Measurements from ENCODE around the gene MON1A. TPM values are rescaled to one million over a fixed set of nuclear protein-coding genes. Genes with fewer than 3 reads are reported as not detected.
"Not testable (repeated sequence)": the region's sequence is repeated elsewhere in the genome, so short reads cannot be mapped to it uniquely, and the experiment has no call there.

The MON1A gene
- total and polyA plus RNA-seq, 3 donors from 2014 or later = 16.4 to 23.9 (median 17.3) TPM

DNA sequence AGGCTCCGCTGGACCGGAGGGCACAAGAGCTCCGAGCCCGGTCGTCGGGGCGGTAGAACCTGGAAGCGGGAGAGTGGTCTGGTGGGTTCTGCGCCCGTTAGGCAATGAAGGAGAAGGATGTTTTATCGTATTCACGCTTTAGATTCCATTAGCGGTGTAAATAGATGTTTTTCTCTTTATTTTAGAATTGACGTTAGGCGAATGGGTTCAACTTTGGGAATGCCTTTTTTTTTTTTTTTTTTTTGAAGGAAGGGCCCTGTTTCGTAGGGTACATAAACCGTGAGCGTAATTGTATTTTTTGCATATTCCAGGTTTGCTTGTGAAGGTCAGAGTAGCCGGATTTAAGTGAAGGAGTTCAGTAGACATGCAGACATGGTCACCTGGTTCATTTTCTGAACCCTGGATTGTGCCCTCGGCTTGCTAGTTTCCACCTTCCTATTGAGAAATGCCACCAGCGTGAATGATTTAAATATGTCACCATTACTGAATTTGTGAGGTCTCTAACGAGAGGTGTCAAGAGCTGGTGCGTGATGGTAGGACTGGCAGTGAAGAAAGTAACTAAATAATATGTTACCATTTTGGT is 11.1 kb upstream of the MON1A start:
- 4 to 6% methylated on average over 23 of the region's 23 CpGs for WGBS, 2 donors
- no peaks in the 10 kb centered on the region for H3K9me3 ChIP-seq
- H3K36me3 ChIP-seq (ENCODE audit: low read depth, missing control alignments) = no peaks in the 10 kb centered on the region
- H3K27ac ChIP-seq = peak overlapping the region; percentile 72 to 91
- H3K4me1 ChIP-seq = peaks cover 3% of the 10 kb centered on the region
- intact Hi-C loops (cut with DNase I; ENCODE audit: low total_unique reads) = no loop called here
- TF ChIP-seq, protein P1, sequence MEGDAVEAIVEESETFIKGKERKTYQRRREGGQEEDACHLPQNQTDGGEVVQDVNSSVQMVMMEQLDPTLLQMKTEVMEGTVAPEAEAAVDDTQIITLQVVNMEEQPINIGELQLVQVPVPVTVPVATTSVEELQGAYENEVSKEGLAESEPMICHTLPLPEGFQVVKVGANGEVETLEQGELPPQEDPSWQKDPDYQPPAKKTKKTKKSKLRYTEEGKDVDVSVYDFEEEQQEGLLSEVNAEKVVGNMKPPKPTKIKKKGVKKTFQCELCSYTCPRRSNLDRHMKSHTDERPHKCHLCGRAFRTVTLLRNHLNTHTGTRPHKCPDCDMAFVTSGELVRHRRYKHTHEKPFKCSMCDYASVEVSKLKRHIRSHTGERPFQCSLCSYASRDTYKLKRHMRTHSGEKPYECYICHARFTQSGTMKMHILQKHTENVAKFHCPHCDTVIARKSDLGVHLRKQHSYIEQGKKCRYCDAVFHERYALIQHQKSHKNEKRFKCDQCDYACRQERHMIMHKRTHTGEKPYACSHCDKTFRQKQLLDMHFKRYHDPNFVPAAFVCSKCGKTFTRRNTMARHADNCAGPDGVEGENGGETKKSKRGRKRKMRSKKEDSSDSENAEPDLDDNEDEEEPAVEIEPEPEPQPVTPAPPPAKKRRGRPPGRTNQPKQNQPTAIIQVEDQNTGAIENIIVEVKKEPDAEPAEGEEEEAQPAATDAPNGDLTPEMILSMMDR (IDR thresholded peaks at IDR 0.05) = no peak
- no peak for TF ChIP-seq POLR2A (IDR thresholded peaks at IDR 0.05)
- H3K4me3 ChIP-seq = peak overlapping the region; percentile 72 to 79
- no peaks in the 10 kb centered on the region for H3K27me3 ChIP-seq
- no peak for DNase-seq

DNA sequence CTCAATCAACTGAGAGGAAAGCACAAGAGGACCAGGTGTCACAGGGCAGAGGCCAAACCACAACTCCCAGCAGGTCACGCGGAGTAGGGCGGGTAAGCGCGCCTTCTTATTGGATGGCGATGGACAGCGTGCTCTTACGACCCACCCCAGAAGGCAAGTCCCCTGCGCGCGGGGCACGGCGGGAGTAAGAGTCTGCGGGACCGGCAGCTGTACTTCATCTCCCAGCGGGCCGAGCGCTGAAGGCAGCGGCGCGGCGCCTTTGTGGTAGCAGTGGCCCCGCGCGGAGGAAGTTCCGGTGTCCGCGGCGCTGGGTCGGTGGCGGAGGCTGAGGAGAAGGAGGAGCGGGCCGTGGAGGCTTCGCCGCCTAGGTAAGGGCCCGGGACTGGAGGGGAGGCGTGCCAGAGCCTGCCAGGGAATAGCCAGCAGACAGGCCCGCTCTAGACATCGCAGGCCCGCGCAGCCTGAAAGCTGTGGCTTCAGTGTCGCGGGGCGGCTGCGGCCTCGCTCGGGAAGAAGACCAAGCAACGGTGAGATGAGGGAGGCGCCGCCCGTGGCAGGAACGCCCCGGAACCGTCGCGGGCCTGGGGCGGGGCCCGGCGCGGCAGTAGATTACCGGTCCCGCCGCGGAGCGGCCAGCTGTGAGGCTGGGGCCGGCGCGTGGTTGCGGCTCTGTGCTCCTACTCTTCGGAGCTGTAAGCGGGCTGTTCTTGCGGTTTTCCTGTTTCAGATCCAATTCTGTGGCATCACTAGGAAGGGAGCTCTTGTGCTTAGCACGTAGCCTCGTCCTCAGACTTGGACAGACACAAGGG is 10.5 kb upstream of the MON1A start, which contains the start of gene RBM6:
RBM6 (plus strand) TSS at position 293 of the 809 bp plus-strand sequence. CDS start 22,492 bp downstream, outside the sequence.
- Histone ChIP-seq H3K27ac (peak within 1 kb of the TSS; percentile 72 to 91), H3K9me3 (no peaks in the 10 kb centered on the region), H3K36me3 (ENCODE audit: low read depth, missing control alignments) (no peaks in the 10 kb centered on the region), H3K4me1 (peaks cover 3% of the 10 kb centered on the region), H3K4me3 (peak within 1 kb of the TSS; percentile 72 to 79), H3K27me3 (no peaks in the 10 kb centered on the region)
- DNase-seq = peak; percentile 99
- TF ChIP-seq POLR2A (IDR thresholded peaks at IDR 0.05) = peak; percentile 48
- TF ChIP-seq, protein P1 (IDR thresholded peaks at IDR 0.05) = no peak
- intact Hi-C loops (cut with DNase I; ENCODE audit: low total_unique reads) = no loop called here
- 0% methylated on average over 1 to 70 of the region's 74 CpGs for WGBS, 2 donors

DNA sequence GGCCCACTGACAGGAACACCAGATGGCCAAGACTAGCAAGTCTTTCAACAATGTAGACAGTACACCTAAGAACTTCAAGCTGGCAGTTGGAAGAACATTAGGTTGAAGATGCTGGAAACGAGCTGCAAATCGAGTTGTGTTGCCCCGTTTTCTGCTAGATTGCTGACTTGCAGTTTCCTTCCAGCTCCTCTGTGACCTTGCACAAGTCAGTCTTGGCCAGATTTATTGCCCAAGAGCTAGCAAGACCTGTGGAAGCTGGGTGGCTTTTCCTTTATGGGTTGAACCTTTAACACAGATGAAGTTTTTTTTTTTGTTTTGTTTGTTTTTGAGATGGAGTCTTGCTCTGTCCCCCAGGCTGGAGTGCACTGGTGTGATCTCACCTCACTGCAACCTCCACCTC is 7.5 kb upstream of the MON1A start:
- DNase-seq = no peak
- Histone ChIP-seq H3K4me3 (no peak overlapping the region), H3K9me3 (no peaks in the 10 kb centered on the region), H3K4me1 (peaks cover 3% of the 10 kb centered on the region), H3K27me3 (no peaks in the 10 kb centered on the region), H3K36me3 (ENCODE audit: low read depth, missing control alignments) (no peaks in the 10 kb centered on the region), H3K27ac (no peak overlapping the region)
- no peak for TF ChIP-seq POLR2A (IDR thresholded peaks at IDR 0.05)
- TF ChIP-seq, protein P1 (IDR thresholded peaks at IDR 0.05) = no peak
- 39 to 40% methylated on average over 3 of the region's 3 CpGs for WGBS, 2 donors
- intact Hi-C loops (cut with DNase I; ENCODE audit: low total_unique reads) = no loop called here

DNA sequence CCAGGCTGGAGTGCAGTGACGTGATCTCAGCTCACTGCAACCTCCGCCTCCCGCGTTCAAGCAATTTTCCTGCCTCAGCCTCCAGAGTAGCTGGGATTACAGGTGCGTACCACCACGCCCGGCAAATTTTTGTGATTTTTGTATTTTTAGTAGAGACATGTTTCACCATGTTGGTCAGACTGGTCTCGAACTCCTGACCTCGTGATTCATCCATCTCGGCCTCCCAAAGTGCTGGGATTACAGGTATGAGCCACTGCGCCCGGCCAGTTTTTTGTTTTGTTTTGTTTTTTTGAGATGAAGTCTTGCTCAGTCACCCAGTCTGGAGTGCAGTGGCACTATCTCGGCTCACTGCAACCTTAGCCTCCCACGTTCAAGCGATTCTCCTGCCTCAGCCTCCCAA is 2.7 kb upstream of the MON1A start:
- H3K4me3 ChIP-seq; H3K27me3 ChIP-seq; H3K36me3 ChIP-seq (ENCODE audit: low read depth, missing control alignments); H3K27ac ChIP-seq; DNase-seq; intact Hi-C loops (cut with DNase I; ENCODE audit: low total_unique reads); H3K9me3 ChIP-seq: not testable (repeated sequence)
- H3K4me1 ChIP-seq = peaks cover 16% of the 10 kb centered on the region
- 92 to 94% methylated on average over 15 of the region's 15 CpGs for WGBS, 2 donors

DNA sequence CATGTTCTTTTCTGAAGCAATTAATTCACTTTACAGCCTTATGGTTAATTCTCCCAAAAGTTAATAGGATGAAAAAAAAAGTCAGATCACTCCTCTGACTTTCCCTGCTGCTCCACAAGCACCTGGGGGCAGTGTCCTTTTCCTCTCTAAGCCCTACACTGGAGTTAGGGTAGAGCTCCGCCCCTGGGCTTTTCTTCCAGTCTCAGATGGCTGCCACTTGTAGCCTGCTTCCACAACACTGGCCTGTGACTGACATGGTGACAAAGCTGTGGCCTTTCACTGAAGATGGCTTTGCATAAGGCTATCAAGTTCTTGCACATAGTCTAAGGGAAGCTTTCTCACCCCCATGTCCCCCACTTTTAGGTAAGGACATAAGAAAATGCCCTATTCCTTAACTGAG is 1.3 kb upstream of the MON1A start:
- H3K36me3 ChIP-seq (ENCODE audit: low read depth, missing control alignments) = no peaks in the 10 kb centered on the region
- peak; percentile 74 for DNase-seq
- intact Hi-C loops (cut with DNase I; ENCODE audit: low total_unique reads) = no loop called here
- no peaks in the 10 kb centered on the region for H3K9me3 ChIP-seq
- no peak overlapping the region for H3K4me3 ChIP-seq
- no peak overlapping the region for H3K27ac ChIP-seq
- H3K4me1 ChIP-seq = peaks cover 16% of the 10 kb centered on the region
- 67 to 87% methylated on average over 1 of the region's 1 CpG for WGBS, 2 donors
- no peak for TF ChIP-seq POLR2A (IDR thresholded peaks at IDR 0.05)
- TF ChIP-seq, protein P1 (IDR thresholded peaks at IDR 0.05) = no peak
- H3K27me3 ChIP-seq = no peaks in the 10 kb centered on the region
